Endothelial cell (in vitro differentiated cells): ENCODE results near the gene MOCOS. TPM values are rescaled to one million over a fixed set of nuclear protein-coding genes. Genes with fewer than 3 reads are reported as not detected.

Source experiments
- DNase-seq: peaks from one replicate; pipeline ENCODE4 v3.0.0; 2021; ENCODE audit warnings: low spot score
- H3K27ac Mint-ChIP-seq: one replicate; pipeline ENCODE4 v1.8.0; 2021; ENCODE audit warnings: mixed read lengths, inconsistent platforms; ENCODE audit not compliant: unreplicated experiment
- H3K27me3 Mint-ChIP-seq: one replicate; pipeline ENCODE4 v1.8.0; 2021; ENCODE audit warnings: mild to moderate bottlenecking, moderate library complexity, mixed read lengths, inconsistent platforms; ENCODE audit not compliant: unreplicated experiment
- H3K36me3 Mint-ChIP-seq: one replicate; pipeline ENCODE4 v1.8.0; 2021; ENCODE audit warnings: mild to moderate bottlenecking, low read depth, mixed read lengths, inconsistent platforms; ENCODE audit not compliant: unreplicated experiment
- H3K4me1 Mint-ChIP-seq: one replicate; pipeline ENCODE4 v1.8.0; 2021; ENCODE audit warnings: mild to moderate bottlenecking, mixed read lengths, inconsistent platforms; ENCODE audit not compliant: unreplicated experiment
- H3K4me3 Mint-ChIP-seq: one replicate; pipeline ENCODE4 v1.8.0; 2021; ENCODE audit warnings: mild to moderate bottlenecking, mixed read lengths, inconsistent platforms; ENCODE audit not compliant: unreplicated experiment
- H3K9me3 Mint-ChIP-seq: one replicate; pipeline ENCODE4 v1.8.0; 2021; ENCODE audit warnings: mixed read lengths, inconsistent platforms; ENCODE audit not compliant: unreplicated experiment
- total RNA-seq: library from RNA; stranded (reverse); fragmentation: NEBNext Ultra II Directional; extraction: Animal tissue kit (Norgen Biotek cat#: 25700); gene quantifications from one replicate; pipeline ENCODE4 v1.2.1, GENCODE V29; 2021; ENCODE audit not compliant: unreplicated experiment
- TF ChIP-seq, protein P1 (sequence below): fragments of 200-600 bp; sonication (generic); IDR thresholded peaks from one replicate; pipeline ENCODE4 v1.5.0; 2021; ENCODE audit warnings: antibody characterized with exemption; ENCODE audit not compliant: unreplicated experiment

MOCOS gene
- total RNA-seq, 1 donor from 2014 or later, result 0.56 TPM

DNA sequence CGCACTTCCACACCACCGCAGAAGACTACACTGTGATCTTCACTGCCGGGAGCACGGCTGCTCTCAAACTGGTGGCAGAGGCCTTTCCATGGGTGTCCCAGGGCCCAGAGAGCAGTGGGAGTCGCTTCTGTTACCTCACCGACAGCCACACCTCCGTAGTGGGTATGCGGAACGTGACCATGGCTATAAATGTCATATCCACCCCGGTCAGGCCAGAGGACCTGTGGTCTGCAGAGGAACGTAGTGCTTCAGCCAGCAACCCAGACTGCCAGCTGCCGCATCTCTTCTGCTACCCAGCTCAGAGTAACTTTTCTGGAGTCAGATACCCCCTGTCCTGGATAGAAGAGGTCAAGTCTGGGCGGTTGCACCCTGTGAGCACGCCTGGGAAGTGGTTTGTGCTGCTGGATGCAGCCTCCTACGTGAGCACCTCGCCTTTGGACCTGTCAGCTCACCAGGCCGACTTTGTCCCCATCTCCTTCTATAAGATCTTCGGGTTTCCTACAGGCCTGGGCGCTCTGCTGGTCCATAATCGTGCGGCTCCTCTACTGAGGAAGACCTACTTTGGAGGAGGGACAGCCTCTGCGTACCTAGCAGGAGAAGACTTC, 12.5 kb downstream of the MOCOS start:
- Mint-ChIP-seq H3K27me3 (no peaks in the 10 kb centered on the region), H3K9me3 (no peaks in the 10 kb centered on the region), H3K4me1 (no peaks in the 10 kb centered on the region), H3K4me3 (no peak overlapping the region), H3K36me3 (no peaks in the 10 kb centered on the region), H3K27ac (no peak overlapping the region)
- DNase-seq, result no peak
- TF ChIP-seq, protein P1, sequence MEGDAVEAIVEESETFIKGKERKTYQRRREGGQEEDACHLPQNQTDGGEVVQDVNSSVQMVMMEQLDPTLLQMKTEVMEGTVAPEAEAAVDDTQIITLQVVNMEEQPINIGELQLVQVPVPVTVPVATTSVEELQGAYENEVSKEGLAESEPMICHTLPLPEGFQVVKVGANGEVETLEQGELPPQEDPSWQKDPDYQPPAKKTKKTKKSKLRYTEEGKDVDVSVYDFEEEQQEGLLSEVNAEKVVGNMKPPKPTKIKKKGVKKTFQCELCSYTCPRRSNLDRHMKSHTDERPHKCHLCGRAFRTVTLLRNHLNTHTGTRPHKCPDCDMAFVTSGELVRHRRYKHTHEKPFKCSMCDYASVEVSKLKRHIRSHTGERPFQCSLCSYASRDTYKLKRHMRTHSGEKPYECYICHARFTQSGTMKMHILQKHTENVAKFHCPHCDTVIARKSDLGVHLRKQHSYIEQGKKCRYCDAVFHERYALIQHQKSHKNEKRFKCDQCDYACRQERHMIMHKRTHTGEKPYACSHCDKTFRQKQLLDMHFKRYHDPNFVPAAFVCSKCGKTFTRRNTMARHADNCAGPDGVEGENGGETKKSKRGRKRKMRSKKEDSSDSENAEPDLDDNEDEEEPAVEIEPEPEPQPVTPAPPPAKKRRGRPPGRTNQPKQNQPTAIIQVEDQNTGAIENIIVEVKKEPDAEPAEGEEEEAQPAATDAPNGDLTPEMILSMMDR, result no peak

DNA sequence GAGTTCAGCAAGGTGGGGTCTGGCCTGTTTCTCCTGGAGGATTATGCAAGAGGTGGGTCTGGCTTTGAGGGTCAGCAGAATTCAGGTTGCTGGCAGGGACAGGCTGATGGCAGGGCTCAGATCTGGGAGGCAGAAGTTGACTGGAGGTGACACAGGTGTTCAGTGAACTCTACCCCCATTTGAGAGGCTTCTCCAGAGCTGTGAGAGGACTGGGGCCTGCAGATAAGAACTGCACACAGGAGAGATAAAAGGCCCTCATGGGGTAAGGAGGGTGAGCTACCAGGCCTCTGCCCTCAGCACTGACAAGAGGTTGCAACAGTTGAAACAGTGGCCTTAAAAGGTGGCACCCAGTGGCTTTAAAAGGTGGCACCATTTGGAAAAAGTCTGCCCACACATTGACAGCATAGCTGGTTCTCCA, 13.1 kb downstream of the MOCOS start:
- H3K4me1 Mint-ChIP-seq, result no peaks in the 10 kb centered on the region
- TF ChIP-seq, protein P1, result no peak
- no peaks in the 10 kb centered on the region for H3K9me3 Mint-ChIP-seq
- DNase-seq, result no peak
- no peaks in the 10 kb centered on the region for H3K36me3 Mint-ChIP-seq
- no peak overlapping the region for H3K27ac Mint-ChIP-seq
- H3K27me3 Mint-ChIP-seq, result no peaks in the 10 kb centered on the region
- no peak overlapping the region for H3K4me3 Mint-ChIP-seq

DNA sequence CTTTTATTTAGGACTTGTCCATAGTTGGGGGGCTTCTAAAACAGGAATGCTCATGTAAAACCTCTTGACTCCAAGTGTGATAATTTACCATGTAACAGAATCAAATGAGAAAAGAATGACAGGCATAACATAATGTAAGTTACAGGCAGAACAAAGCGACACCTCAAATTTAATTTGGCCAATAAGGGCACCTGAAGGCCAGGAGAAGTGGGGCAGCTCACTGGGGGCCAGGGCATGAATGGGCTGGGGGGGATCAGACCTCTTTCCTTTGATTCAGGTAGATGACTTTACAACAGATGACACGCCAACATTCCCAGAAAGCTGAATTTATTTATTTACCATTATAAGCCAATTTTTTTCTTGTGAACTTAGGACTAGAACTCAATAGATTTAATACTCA, 14.5 kb downstream of the MOCOS start:
- TF ChIP-seq, protein P1, result no peak
- Mint-ChIP-seq H3K9me3 (no peaks in the 10 kb centered on the region), H3K36me3 (no peaks in the 10 kb centered on the region), H3K4me1 (no peaks in the 10 kb centered on the region), H3K4me3 (no peak overlapping the region), H3K27ac (no peak overlapping the region), H3K27me3 (peaks cover 3% of the 10 kb centered on the region)
- DNase-seq, result no peak

DNA sequence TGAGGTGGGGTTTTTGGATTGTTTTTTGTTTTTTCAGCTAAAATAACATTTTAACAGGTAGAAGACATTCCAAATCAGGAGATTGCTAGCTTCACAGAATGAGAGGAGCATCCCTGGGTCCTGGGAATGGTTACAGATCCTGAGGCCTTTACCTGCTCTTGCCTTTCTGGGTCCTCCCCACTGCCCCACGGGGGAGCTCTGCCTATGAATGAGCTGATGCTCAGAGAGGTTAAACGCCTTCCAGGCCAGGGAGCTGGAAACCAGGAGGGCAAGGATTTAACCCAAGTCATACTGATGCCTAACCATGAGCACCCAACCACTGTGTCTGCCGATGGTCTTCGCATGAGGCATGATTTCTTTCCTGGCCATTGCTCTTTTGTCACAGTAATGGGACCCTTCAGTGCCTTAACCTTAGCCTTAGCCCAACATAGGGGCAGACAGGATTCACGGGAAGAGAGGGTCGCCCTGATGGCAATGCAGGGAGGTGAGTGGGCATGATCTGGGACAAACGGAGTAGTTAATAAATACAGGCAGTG, 16.1 kb downstream of the MOCOS start:
- DNase-seq, result no peak
- no peaks in the 10 kb centered on the region for H3K36me3 Mint-ChIP-seq
- no peaks in the 10 kb centered on the region for H3K4me1 Mint-ChIP-seq
- H3K9me3 Mint-ChIP-seq, result no peaks in the 10 kb centered on the region
- H3K27me3 Mint-ChIP-seq, result peaks cover 3% of the 10 kb centered on the region
- H3K4me3 Mint-ChIP-seq, result no peak overlapping the region
- H3K27ac Mint-ChIP-seq, result no peak overlapping the region
- TF ChIP-seq, protein P1, result no peak

DNA sequence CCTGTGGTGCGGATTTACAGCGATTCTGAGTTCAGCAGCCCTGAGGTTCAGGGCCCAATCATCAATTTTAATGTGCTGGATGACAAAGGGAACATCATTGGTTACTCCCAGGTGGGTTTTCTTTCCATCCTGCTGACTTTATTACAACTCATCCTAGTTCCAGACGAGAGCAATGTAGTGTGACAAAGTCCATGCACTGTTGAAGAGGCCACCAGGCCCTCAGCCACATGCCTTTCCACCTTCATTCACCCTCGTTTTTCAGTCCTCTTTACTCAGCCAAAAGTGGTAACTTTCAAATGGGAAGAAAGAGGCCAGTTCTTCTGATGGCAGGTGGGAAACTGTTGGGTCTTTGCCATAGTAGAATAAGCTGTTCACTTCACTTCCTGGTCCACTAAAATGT, 17.9 kb downstream of the MOCOS start:
- TF ChIP-seq, protein P1, result no peak
- Mint-ChIP-seq H3K9me3 (no peaks in the 10 kb centered on the region), H3K27ac (no peak overlapping the region), H3K4me1 (no peaks in the 10 kb centered on the region), H3K27me3 (peaks cover 3% of the 10 kb centered on the region), H3K4me3 (no peak overlapping the region), H3K36me3 (no peaks in the 10 kb centered on the region)
- no peak for DNase-seq
